ENCODE data around the gene LRRC41. TPM values are rescaled to one million over a fixed set of nuclear protein-coding genes. Genes with fewer than 3 reads are reported as not detected.
A peak's percentile ranks its signal among the peaks of the same experiment; 100 is the strongest.

LRRC41 gene
- total and polyA plus RNA-seq, 4 donors: 13.4 to 49.1 (median 44.1) TPM

GRCh38 chr1:46268578-46268977 is 34.8 kb downstream of the LRRC41 start:
- no peak overlapping the region for H3K27ac ChIP-seq (ENCODE audit: low read depth in 1 of 2, low read length in 2 of 2)
- WGBS, 2 donors: 96 to 98% methylated on average over 1 of the region's 1 CpG
- ATAC-seq (ENCODE audit: low FRiP score): no peak

GRCh38 chr1:46263146-46263545 is 40.3 kb downstream of the LRRC41 start:
- WGBS, 2 donors: 87 to 90% methylated on average over 2 of the region's 2 CpGs
- no peak for ATAC-seq (ENCODE audit: low FRiP score)
- Histone ChIP-seq H3K4me1 (ENCODE audit: control insufficient read depth in 1 of 2, insufficient read depth in 2 of 2, low read length in 2 of 2) (no peaks in the 10 kb centered on the region), H3K27me3 (ENCODE audit: control insufficient read depth in 1 of 2, insufficient read depth in 2 of 2, low read length in 1 of 2) (no peaks in the 10 kb centered on the region), H3K27ac (ENCODE audit: low read depth in 1 of 2, low read length in 2 of 2) (no peak overlapping the region), H3K36me3 (ENCODE audit: control insufficient read depth in 1 of 2, insufficient read depth in 2 of 2, low read length in 1 of 2) (no peaks in the 10 kb centered on the region), H3K9me3 (ENCODE audit: control insufficient read depth, low read length) (no peaks in the 10 kb centered on the region), H3K4me3 (ENCODE audit: low read length in 2 of 2) (no peak overlapping the region)
- intact Hi-C loops (cut with DNase I): no loop called here
- no peak for DNase-seq

More at GRCh38 chr1:46268578-46268977, 34.8 kb downstream of the LRRC41 start:
- H3K4me3 ChIP-seq (ENCODE audit: low read length in 2 of 2): no peak overlapping the region
- intact Hi-C loops (cut with DNase I): no loop called here
- H3K9me3 ChIP-seq (ENCODE audit: control insufficient read depth, low read length): no peaks in the 10 kb centered on the region
- H3K36me3 ChIP-seq (ENCODE audit: control insufficient read depth in 1 of 2, insufficient read depth in 2 of 2, low read length in 1 of 2): no peaks in the 10 kb centered on the region
- DNase-seq: no peak
- H3K27me3 ChIP-seq (ENCODE audit: control insufficient read depth in 1 of 2, insufficient read depth in 2 of 2, low read length in 1 of 2): no peaks in the 10 kb centered on the region
- no peaks in the 10 kb centered on the region for H3K4me1 ChIP-seq (ENCODE audit: control insufficient read depth in 1 of 2, insufficient read depth in 2 of 2, low read length in 2 of 2)

GRCh38 chr1:46262508-46262907 is 40.9 kb downstream of the LRRC41 start:
- 95% methylated on average over 1 of the region's 1 CpG for WGBS, 2 donors

GRCh38 chr1:46256523-46256922 is 46.9 kb downstream of the LRRC41 start:
- WGBS, 2 donors: 92 to 97% methylated on average over 2 of the region's 2 CpGs
- DNase-seq (no peak), ATAC-seq (ENCODE audit: low FRiP score) (no peak)
- H3K27ac ChIP-seq (ENCODE audit: low read depth in 1 of 2, low read length in 2 of 2): no peak overlapping the region
- intact Hi-C loops (cut with DNase I): no loop called here
- no peaks in the 10 kb centered on the region for H3K36me3 ChIP-seq (ENCODE audit: control insufficient read depth in 1 of 2, insufficient read depth in 2 of 2, low read length in 1 of 2)
- H3K27me3 ChIP-seq (ENCODE audit: control insufficient read depth in 1 of 2, insufficient read depth in 2 of 2, low read length in 1 of 2): no peaks in the 10 kb centered on the region
- no peak overlapping the region for H3K4me3 ChIP-seq (ENCODE audit: low read length in 2 of 2)
- no peaks in the 10 kb centered on the region for H3K4me1 ChIP-seq (ENCODE audit: control insufficient read depth in 1 of 2, insufficient read depth in 2 of 2, low read length in 2 of 2)
- no peaks in the 10 kb centered on the region for H3K9me3 ChIP-seq (ENCODE audit: control insufficient read depth, low read length)

More at GRCh38 chr1:46262508-46262907, 40.9 kb downstream of the LRRC41 start:
- H3K4me1 ChIP-seq (ENCODE audit: control insufficient read depth in 1 of 2, insufficient read depth in 2 of 2, low read length in 2 of 2): no peaks in the 10 kb centered on the region
- H3K36me3 ChIP-seq (ENCODE audit: control insufficient read depth in 1 of 2, insufficient read depth in 2 of 2, low read length in 1 of 2): no peaks in the 10 kb centered on the region
- H3K9me3 ChIP-seq (ENCODE audit: control insufficient read depth, low read length): no peaks in the 10 kb centered on the region
- intact Hi-C loops (cut with DNase I): no loop called here
- H3K27ac ChIP-seq (ENCODE audit: low read depth in 1 of 2, low read length in 2 of 2): no peak overlapping the region
- H3K27me3 ChIP-seq (ENCODE audit: control insufficient read depth in 1 of 2, insufficient read depth in 2 of 2, low read length in 1 of 2): no peaks in the 10 kb centered on the region
- DNase-seq: no peak
- H3K4me3 ChIP-seq (ENCODE audit: low read length in 2 of 2): no peak overlapping the region
- ATAC-seq (ENCODE audit: low FRiP score): no peak

- Histone ChIP-seq H3K36me3 (ENCODE audit: control insufficient read depth in 1 of 2, insufficient read depth in 2 of 2, low read length in 1 of 2) (no peaks in the 10 kb centered on the region), H3K27ac (ENCODE audit: low read depth in 1 of 2, low read length in 2 of 2) (no peak overlapping the region), H3K4me1 (ENCODE audit: control insufficient read depth in 1 of 2, insufficient read depth in 2 of 2, low read length in 2 of 2) (no peaks in the 10 kb centered on the region), H3K27me3 (ENCODE audit: control insufficient read depth in 1 of 2, insufficient read depth in 2 of 2, low read length in 1 of 2) (no peaks in the 10 kb centered on the region), H3K9me3 (ENCODE audit: control insufficient read depth, low read length) (no peaks in the 10 kb centered on the region), H3K4me3 (ENCODE audit: low read length in 2 of 2) (no peak overlapping the region)
- ATAC-seq (ENCODE audit: low FRiP score) (no peak), DNase-seq (no peak)
- intact Hi-C loops (cut with DNase I): no loop called here
- 92% methylated on average over 5 of the region's 5 CpGs for WGBS, 2 donors
Observed at GRCh38 chr1:46254668-46255067, 48.7 kb downstream of the LRRC41 start.

GRCh38 chr1:46248122-46248920 is 55.1 kb downstream of the LRRC41 start:
- no peak overlapping the region for H3K27ac ChIP-seq (ENCODE audit: low read depth in 1 of 2, low read length in 2 of 2)
- no peaks in the 10 kb centered on the region for H3K27me3 ChIP-seq (ENCODE audit: control insufficient read depth in 1 of 2, insufficient read depth in 2 of 2, low read length in 1 of 2)
- no peaks in the 10 kb centered on the region for H3K4me1 ChIP-seq (ENCODE audit: control insufficient read depth in 1 of 2, insufficient read depth in 2 of 2, low read length in 2 of 2)
- intact Hi-C loops (cut with DNase I): loop anchor here (5.0 kb wide), 2 partner anchors 54 to 94 kb away; partner anchors contain the start of genes NSUN4 (in 2 of the 2), LRRC41 (in 1 of the 2) and UQCRH (in 1 of the 2)
- no peak overlapping the region for H3K4me3 ChIP-seq (ENCODE audit: low read length in 2 of 2)
- 2 to 3% methylated on average over 7 of the region's 7 CpGs for WGBS, 2 donors
- H3K9me3 ChIP-seq (ENCODE audit: control insufficient read depth, low read length): no peaks in the 10 kb centered on the region
- ATAC-seq (ENCODE audit: low FRiP score) (no peak), DNase-seq (no peak)
- H3K36me3 ChIP-seq (ENCODE audit: control insufficient read depth in 1 of 2, insufficient read depth in 2 of 2, low read length in 1 of 2): no peaks in the 10 kb centered on the region

- H3K4me1 ChIP-seq (ENCODE audit: control insufficient read depth in 1 of 2, insufficient read depth in 2 of 2, low read length in 2 of 2): no peaks in the 10 kb centered on the region
- intact Hi-C loops (cut with DNase I): loop anchor here (5.0 kb wide), 2 partner anchors 55 to 95 kb away; partner anchors contain the start of genes NSUN4 (in 2 of the 2), LRRC41 (in 1 of the 2) and UQCRH (in 1 of the 2)
- peak within 1 kb of the TSS; percentile 52 to 97 for H3K4me3 ChIP-seq (ENCODE audit: low read length in 2 of 2)
- H3K9me3 ChIP-seq (ENCODE audit: control insufficient read depth, low read length): no peaks in the 10 kb centered on the region
- ATAC-seq (ENCODE audit: low FRiP score): peak; percentile 98
- DNase-seq: peak; percentile 98 to 99
- H3K36me3 ChIP-seq (ENCODE audit: control insufficient read depth in 1 of 2, insufficient read depth in 2 of 2, low read length in 1 of 2): no peaks in the 10 kb centered on the region
- H3K27me3 ChIP-seq (ENCODE audit: control insufficient read depth in 1 of 2, insufficient read depth in 2 of 2, low read length in 1 of 2): no peaks in the 10 kb centered on the region
- peak within 1 kb of the TSS in 1 of 2 donors; percentile 30 for H3K27ac ChIP-seq (ENCODE audit: low read depth in 1 of 2, low read length in 2 of 2)
- 0 to 2% methylated on average over 41 to 49 of the region's 49 CpGs for WGBS, 2 donors
Observed at GRCh38 chr1:46247436-46248121, 55.8 kb downstream of the LRRC41 start, which contains the start of gene RAD54L. TSS of gene RAD54L (plus strand) at chr1:46247763. CDS start at chr1:46248406, 643 bp downstream.

GRCh38 chr1:46246548-46247435 is 56.6 kb downstream of the LRRC41 start:
- WGBS, 2 donors: 1 to 2% methylated on average over 30 to 35 of the region's 35 CpGs
- no peaks in the 10 kb centered on the region for H3K4me1 ChIP-seq (ENCODE audit: control insufficient read depth in 1 of 2, insufficient read depth in 2 of 2, low read length in 2 of 2)
- peak; percentile 61 for ATAC-seq (ENCODE audit: low FRiP score)
- H3K9me3 ChIP-seq (ENCODE audit: control insufficient read depth, low read length): no peaks in the 10 kb centered on the region
- peak overlapping the region; percentile 52 to 97 for H3K4me3 ChIP-seq (ENCODE audit: low read length in 2 of 2)
- DNase-seq: peak; percentile 70 to 80
- peak overlapping the region in 1 of 2 donors; percentile 30 for H3K27ac ChIP-seq (ENCODE audit: low read depth in 1 of 2, low read length in 2 of 2)
- intact Hi-C loops (cut with DNase I): loop anchor here (5.0 kb wide), 2 partner anchors 56 to 96 kb away; partner anchors contain the start of genes NSUN4 (in 2 of the 2), LRRC41 (in 1 of the 2) and UQCRH (in 1 of the 2)
- no peaks in the 10 kb centered on the region for H3K27me3 ChIP-seq (ENCODE audit: control insufficient read depth in 1 of 2, insufficient read depth in 2 of 2, low read length in 1 of 2)
- no peaks in the 10 kb centered on the region for H3K36me3 ChIP-seq (ENCODE audit: control insufficient read depth in 1 of 2, insufficient read depth in 2 of 2, low read length in 1 of 2)

Measured in aorta (tissue), 5 donors.